HCT116 (cell line): ENCODE data around the gene JAK1.

Source experiments
- EZH2phosphoT487 ChIP-seq: fragments of 200-600 bp; IDR thresholded peaks from 2 replicates; pipeline ENCODE4 v1.6.1; 2018; ENCODE audit warnings: antibody characterized with exemption, borderline replicate concordance
- POLR2A ChIP-seq: IDR thresholded peaks from 2 replicates; pipeline ENCODE4 v1.7.0; 2011; ENCODE audit warnings: borderline replicate concordance; ENCODE audit not compliant: insufficient read depth, insufficient read length; ENCODE audit errors: extremely low read depth
- YY1 ChIP-seq: IDR thresholded peaks from 2 replicates; pipeline ENCODE4 v1.6.1; 2011; ENCODE audit warnings: low read length, low read depth, moderate library complexity, mild to moderate bottlenecking; ENCODE audit not compliant: insufficient replicate concordance; ENCODE audit errors: extremely low read depth
- TF ChIP-seq, protein P1 (sequence below), 3 experiments: fragments of 200-600 bp in 1 of 3; sonication (generic) in 1 of 3; IDR thresholded peaks in 2 of 3; conservative IDR thresholded peaks in 1 of 3; 2 replicates each; pipeline ENCODE4 v1.5.1; 2012 to 2017; ENCODE audit warnings: low read depth in 2 of 3, low read length in 2 of 3, antibody characterized with exemption in 1 of 3, borderline replicate concordance in 1 of 3, control low read depth in 1 of 3, mild to moderate bottlenecking in 1 of 3, mixed read lengths in 1 of 3, mixed run types in 1 of 3, moderate library complexity in 1 of 3; ENCODE audit not compliant: insufficient read depth in 1 of 3
- TF ChIP-seq, protein P2 (sequence below): IDR thresholded peaks from 2 replicates; pipeline ENCODE4 v1.6.1; 2012

- TF ChIP-seq YY1 (no peak), EZH2phosphoT487 (no peak), POLR2A (no peak)
- TF ChIP-seq, protein P1, sequence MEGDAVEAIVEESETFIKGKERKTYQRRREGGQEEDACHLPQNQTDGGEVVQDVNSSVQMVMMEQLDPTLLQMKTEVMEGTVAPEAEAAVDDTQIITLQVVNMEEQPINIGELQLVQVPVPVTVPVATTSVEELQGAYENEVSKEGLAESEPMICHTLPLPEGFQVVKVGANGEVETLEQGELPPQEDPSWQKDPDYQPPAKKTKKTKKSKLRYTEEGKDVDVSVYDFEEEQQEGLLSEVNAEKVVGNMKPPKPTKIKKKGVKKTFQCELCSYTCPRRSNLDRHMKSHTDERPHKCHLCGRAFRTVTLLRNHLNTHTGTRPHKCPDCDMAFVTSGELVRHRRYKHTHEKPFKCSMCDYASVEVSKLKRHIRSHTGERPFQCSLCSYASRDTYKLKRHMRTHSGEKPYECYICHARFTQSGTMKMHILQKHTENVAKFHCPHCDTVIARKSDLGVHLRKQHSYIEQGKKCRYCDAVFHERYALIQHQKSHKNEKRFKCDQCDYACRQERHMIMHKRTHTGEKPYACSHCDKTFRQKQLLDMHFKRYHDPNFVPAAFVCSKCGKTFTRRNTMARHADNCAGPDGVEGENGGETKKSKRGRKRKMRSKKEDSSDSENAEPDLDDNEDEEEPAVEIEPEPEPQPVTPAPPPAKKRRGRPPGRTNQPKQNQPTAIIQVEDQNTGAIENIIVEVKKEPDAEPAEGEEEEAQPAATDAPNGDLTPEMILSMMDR (IDR thresholded peaks at IDR 0.05 in 2 of 3, conservative IDR thresholded peaks at IDR 0.05 in 1 of 3; ENCODE audit: borderline replicate concordance in 1 of 3, insufficient read depth in 1 of 3, low read depth in 2 of 3, low read length in 2 of 3) = no peak
- TF ChIP-seq, protein P2, sequence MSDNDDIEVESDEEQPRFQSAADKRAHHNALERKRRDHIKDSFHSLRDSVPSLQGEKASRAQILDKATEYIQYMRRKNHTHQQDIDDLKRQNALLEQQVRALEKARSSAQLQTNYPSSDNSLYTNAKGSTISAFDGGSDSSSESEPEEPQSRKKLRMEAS = no peak
Observed at GRCh38 chr1:64875606-64876005, 90.7 kb downstream of the JAK1 start.
